CD4-positive, alpha-beta T cell treated with Interleukin-17A for 1 hour (primary cell): Measurements from ENCODE around the gene PPARA.
"Not testable (repeated sequence)": the region's sequence is repeated elsewhere in the genome, so short reads cannot be mapped to it uniquely, and the experiment has no call there.

ENCODE experiments used
- DNase-seq: peaks from one replicate; pipeline ENCODE4 v3.0.0-alpha.2; 2020

PPARA gene

DNA sequence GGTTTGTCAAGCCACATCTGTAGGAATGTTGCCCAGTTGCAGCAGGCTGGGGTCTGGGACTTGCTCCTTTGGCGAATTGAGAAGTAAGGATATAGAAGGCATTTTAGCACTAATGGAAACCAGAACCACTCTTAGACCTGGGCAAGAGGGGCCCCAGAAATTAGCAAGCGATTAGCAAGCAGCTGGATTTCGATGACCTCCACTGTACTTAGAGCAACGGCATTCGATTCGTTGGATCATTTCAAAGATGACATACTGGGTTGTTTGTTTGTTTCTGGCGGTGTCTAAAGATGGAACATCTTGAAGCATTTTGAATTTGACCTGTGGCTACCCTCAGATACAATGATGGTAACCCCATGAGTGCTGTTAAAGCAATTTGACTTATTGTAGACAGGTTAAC, 100.9 kb downstream of the PPARA start:
- DNase-seq = no peak

DNA sequence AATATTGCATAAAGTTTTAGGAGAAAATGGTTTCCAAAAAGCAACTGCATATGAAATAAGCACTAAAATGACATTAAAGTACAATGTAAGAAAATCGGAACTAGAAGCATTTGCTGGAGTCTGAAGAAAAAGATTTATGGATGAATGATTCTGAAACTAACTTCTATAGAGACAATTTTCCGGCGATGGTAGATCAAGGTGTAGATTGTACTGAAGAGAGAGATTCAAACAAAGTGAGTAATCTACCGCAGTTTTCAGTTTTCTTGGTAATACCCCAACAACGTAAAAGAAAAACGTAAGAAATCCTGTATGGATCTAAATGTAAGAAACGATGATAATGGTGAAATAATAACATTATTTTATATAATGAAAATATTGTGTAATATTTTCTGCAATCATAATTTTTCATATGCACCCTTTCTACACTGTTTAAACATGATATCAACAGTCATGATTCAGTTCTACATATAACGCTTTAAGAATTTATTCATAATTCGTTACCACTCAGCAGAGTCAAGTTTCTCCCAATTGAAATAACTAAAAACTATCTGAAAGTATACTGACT, 101.6 kb downstream of the PPARA start:
- no peak for DNase-seq

DNA sequence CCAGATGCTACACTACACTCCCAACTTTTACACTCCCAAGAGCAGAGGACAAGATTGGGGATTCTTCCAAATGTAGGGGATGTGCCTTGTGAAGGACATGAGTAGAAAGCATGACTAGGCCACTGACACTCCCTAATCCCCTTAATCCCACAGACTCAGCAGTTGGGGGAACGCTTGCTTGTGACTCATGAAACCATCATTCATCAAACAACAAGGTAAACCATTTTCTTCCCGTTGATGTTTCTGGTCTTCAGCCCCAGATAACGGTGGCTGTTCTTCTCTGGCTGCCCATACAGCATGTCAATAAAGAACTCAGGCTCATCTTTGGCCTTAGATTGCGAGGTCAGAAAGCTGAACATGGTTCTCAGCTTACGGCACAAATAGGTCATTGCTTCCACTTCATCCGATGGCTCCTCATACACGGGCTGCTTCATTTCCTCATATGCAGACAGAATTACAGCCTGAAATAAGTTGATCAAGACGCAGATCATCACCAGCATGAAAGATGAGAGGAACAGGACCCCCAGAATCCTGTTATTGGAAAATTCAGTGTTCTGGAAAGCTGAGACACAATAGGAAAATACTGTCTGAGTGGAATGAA, 106.1 kb downstream of the PPARA start:
- DNase-seq = no peak

DNA sequence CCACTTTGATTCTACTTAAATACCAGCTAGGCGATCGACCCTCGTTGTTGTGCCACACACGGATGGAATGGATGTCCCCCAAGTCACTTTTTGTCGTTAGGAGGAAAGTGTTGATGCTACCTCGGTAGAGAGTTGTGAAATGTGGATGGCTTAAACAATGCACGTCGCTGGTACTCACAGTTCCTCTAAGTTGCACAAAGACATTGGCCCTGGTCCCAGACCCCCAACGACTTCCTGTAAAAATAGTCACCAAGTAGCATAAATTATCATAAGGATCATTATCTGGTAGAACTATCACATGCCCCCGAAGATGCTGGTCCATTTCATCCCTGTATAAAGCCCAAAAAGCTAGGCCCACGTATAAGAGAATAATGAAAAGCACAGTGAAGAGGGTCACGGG, 109.0 kb downstream of the PPARA start:
- no peak for DNase-seq

DNA sequence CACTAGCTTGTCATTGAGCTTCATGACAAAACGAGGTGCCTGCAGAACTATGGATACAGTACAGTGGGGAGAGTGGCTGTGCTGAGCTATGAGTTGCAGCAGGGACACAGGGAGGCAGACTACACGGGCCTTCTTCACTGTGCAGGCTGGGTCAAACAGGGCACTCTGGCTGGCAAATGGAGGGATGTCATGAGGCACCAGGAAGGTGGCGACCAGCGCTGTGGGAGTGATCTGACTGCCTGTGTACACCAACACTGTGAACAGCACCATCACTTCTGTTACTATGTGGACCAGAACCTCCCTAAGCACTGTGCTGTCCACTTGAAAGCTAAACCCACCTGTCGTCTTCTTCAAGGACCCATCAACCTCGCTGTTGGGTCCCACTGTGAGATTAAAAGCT, 109.7 kb downstream of the PPARA start:
- no peak for DNase-seq

DNA sequence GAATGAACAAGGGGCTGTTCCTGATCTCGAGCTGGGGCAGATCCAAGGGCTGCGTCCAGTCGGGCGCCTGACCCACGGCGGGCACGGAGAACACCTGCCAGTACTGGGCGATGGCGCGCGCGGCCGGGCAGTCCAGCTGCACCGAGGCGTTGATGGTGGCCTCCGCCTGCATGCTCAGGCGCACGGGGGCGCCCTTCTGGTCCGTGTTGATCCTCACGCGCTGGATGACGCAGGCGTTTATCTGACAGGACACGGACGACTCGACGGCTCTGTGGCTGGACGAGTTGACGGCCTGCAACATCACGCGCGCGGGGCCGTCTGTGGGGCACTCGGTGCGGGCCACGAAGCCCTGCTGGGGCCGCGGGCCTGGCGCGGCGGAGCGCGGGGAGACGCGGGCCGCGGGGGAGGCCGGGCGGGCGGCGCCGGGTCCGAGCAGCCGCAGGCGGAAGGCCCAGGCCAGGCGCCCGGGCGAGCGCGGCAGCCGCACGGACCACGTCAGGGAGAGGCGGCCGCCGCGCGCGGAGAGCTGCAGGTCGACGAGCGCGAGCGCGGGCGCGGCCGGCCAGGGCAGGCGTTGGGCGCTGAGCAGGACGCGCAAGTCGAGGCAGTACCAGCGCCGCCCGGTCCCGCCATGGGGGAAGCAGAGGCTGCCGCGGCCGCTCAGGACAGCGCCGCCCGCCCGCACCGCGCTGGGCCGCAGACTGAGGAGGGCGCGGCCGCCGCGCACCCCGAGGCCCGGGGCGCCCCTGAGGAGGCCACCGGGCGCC, 112.3 kb downstream of the PPARA start:
- peak; percentile 38 for DNase-seq

DNA sequence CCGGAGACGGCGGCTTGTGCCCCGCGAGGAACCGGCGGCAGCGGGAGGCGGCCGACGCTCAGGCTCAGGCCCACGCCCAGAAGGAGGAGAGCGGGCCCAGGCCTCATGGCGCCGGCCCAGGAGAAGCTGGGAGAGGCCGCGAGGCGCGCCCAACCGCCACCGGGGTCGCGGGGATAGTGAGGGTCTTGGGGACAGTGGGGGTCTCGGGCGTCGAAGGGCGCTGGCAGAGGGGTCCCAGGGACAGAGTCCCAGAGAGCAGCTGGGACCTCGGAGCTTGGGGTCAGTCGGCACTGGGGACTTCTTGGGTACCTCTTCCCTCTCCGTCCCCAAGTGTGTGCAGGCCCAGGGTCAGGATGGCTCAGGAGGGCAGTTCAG, 112.9 kb downstream of the PPARA start, which contains the start of gene PKDREJ:
Gene PKDREJ (minus strand): TSS at position 128 of the 375 bp plus-strand sequence. CDS start 21 bp downstream, at position 107.
- no peak for DNase-seq

DNA sequence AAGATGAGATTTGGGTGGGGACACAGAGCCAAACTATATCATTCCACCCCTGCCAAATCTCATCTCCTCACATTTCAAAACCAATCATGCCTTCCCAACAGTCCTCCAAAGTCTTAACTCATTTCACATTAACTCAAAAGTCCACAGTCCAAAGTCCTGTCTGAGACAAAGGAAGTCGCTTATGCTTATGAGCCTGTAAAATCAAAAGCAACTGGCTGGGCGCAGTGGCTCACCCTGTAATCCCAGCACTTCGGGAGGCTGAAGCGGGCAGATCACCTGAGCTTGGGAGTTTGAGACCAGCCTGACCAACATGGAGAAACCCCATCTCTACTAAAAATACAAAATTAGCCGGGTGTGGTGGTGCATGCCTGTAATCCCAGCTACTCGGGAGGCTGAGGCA, 114.2 kb downstream of the PPARA start:
- not testable (repeated sequence) for DNase-seq

DNA sequence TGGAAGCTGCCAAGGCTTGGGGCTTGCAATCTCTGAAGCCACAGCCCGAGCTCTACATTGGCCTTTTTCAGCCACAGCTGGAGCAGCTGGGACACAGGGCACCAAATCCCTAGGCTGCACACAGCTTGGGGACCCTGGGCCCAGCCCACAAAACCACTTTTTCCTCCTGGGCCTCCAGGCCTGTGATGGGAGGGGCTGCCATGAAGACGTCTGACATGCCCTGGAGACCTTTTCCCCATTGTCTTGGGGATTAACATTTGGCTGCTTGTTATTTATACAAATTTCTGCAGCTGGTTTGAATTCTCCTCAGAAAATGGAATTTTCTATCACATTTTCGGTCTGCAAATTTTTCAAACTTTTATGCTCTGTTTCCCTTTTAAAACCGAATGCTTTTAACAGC, 115.3 kb downstream of the PPARA start:
- DNase-seq = not testable (repeated sequence)

DNA sequence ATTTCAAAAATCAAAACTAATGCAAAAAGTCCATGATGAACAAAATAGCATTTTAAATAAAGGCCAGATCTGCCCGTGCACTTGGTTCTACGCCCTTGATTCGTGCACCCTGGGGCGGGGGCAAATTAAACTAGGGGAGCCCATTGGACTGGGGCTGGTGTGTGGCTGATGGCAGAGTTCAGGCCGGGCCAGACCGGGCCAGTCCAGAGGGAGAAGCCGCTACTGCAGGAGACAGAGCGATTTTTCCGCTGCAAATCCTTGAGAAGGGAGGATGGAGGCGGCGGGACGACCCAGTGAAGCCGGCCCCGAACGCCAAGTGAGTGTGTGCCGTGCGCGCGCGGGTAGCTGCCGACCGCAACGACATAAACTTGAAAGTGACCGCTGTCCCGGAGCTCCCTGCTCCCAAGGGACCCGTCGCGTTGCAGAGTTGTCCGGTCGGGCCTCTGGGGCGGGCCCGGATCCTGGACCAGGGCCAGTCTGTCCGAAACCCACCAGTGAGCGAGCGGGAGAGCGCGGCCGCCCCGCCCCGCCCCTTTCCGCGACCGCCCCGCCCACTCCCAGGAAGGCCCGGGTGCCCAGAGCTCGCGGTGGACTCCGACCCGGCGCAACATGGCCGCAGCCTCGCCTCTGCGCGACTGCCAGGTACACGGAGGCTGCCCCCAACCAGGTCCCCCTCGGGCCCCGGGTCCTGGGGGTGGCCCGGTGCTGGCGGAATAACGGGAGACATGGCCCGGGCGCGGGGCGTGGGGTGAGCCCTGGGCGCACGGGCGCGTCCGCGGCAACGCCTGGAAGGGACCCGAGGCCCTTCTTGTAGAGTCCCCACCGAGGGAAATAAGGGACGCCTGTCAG, 117.3 kb downstream of the PPARA start, which contains the start of gene TTC38:
Gene TTC38 (plus strand): TSS at position 578 of the 849 bp plus-strand sequence. CDS start 32 bp downstream, at position 610.
- peak; percentile 61 for DNase-seq

DNA sequence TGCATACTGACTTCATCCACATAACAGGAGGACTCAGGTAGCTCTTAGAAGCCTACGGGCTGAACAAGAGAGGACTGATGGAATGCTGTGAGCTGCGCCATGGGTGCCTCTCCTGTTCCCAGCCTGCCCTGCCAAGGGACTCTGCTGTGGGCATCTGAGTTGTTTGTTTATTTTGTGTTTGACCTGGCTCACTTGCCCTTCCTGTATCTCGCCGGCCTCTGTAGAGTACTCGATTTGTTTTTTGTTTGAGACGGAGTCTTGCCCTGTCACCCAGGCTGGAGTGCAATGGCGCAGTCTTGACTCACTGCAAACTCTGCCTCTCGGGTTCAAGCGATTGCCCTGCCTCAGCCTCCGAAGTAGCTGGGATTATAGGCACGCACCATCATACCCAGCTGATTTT, 119.2 kb downstream of the PPARA start:
- no peak for DNase-seq

DNA sequence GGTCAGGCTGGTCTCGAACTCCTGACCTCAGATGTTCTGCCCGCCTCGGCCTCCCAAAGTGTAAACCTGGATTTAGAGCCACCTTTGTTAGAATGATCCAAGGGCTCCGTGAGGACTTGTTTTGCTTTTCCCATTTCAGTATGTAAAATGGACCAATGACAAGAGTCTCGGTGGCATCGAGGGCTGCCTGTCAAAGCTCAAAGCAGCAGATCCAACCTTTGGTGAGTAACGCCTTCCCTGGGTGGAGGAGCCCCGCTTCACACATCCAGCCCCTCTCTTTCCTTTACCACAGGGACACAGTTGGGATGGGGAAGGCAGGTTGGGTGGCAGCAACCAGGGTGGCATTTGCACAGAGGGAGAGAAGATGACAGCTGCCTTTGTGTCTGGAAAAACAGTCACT, 121.9 kb downstream of the PPARA start:
- no peak for DNase-seq

DNA sequence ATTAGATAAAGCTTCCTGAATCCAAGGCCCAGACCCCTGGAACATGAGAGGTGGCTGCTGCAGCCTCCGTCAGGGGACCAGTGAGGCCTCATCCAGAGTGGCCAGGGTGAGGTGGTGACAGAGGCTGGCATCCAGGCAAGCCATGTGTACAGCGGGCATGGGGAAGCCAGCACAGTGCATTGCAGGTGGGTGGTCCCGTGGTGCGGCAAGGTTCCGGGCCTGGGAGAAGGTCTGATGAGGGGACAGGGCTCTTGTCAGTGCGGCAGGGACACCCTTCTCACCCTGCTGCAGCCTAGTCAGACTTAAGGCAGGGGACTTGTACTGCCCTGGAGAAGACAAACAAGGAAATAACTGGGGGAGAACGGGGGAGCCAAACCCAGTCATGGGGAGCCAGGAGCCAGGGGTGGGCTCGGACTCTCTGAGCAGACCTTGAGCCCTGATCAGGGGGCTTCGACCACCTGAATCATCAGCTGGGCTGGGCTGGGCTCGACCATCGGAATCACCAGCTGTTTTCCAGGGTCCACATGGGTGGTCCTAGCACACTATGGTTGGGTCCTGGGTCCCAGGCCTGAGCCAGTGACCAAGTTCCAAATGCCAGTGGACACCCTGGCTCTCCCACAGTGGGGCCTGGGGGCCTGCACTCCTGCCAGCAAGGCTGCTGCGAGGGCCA, 122.6 kb downstream of the PPARA start:
- DNase-seq = no peak

DNA sequence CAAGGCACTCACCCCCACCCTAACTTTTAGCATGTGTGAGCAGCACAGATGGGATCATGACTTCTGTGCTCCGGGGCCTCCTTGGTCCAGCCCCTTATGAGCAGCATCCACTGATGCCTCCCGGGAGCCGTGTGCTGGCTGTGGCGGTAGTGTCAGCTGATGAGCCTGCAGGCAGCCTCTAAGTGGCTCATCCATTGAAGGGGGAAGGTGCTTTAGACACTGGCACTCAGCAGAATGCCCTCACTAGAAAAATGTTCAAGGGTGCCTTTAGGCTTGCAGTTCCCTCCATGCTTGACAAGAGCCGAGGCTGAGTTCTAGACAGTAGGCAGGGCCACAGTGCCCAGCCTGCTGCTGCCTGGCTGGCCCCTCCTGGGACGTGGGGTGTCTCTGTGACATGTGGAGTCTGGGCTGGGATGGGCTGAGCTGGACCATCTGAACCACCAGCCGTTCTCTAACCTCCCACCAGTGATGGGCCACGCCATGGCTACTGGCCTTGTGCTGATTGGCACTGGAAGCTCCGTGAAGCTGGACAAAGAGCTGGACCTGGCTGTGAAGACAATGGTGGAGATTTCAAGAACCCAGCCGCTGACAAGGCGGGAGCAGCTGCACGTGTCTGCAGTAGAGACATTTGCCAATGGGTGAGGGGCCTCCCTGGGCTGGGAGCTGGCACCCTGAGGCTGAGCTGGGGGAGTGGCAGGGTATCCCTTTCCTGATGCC, 123.3 kb downstream of the PPARA start:
- DNase-seq = no peak

DNA sequence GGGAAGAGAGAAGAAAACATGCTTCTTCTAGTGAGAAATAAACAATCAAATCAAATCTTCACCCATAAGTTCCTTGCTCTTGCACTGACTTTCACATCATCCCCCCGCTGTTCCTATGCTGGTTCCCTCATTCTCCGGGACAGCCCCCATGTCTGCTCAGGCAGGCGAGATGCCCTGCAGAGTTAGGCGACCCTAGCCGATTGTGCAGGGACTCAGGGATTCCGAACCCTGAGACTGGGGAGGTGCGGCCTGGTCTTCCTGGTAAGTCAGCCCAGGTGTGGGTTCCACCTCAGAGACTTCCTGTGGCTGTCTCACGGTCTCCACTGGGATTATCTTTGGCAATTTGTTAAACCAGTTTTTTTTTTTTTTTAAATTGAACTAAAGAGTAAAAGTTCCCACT, 124.1 kb downstream of the PPARA start:
- no peak for DNase-seq

DNA sequence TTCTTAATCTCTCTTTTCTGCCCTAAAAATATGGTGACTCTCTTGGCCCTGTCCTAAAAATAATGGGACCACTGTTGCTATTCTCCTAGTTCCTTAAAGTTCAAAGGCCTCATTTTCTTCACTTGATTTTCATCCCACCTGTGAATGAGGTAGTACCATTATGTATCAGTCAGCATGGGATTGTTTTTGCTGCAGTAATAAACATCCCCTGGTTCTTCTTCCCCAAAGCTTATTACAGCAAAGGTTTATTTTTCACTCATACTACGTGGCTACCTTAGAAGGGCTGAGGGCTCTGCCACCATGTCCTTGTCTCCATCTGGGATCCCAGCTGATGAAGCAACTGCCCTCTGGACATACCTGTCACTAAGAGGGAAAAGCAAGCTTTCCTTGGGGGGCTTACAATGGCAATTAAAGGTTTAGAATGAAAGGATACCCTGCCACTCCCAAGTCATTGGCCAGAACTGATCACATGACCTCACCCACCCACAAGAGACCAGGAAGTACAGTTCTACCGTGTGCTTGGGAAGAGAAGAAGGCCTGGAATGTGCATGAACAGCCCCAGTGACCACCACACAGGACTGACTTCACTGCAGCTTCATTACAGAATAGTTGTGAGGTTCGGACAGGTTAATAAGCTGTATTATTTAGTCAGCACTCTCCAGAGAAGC, 125.3 kb downstream of the PPARA start:
- no peak for DNase-seq

DNA sequence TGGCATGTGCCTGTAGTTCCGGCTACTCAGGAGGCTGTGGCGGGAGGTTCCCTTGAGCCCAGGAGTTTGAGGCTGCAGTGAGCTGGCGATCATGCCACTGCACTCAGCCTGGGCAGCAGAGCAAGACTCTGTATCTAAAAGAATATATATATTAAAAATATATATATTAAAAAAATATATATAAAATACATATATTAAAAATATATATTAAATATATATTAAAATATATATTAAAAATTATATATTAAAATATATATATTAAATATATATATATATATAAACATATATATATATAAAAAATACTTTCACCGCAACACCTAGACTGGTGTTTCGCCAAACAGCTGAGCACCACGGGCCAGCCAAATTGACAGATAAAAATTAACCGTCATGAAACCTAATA, 126.2 kb downstream of the PPARA start:
- no peak for DNase-seq

DNA sequence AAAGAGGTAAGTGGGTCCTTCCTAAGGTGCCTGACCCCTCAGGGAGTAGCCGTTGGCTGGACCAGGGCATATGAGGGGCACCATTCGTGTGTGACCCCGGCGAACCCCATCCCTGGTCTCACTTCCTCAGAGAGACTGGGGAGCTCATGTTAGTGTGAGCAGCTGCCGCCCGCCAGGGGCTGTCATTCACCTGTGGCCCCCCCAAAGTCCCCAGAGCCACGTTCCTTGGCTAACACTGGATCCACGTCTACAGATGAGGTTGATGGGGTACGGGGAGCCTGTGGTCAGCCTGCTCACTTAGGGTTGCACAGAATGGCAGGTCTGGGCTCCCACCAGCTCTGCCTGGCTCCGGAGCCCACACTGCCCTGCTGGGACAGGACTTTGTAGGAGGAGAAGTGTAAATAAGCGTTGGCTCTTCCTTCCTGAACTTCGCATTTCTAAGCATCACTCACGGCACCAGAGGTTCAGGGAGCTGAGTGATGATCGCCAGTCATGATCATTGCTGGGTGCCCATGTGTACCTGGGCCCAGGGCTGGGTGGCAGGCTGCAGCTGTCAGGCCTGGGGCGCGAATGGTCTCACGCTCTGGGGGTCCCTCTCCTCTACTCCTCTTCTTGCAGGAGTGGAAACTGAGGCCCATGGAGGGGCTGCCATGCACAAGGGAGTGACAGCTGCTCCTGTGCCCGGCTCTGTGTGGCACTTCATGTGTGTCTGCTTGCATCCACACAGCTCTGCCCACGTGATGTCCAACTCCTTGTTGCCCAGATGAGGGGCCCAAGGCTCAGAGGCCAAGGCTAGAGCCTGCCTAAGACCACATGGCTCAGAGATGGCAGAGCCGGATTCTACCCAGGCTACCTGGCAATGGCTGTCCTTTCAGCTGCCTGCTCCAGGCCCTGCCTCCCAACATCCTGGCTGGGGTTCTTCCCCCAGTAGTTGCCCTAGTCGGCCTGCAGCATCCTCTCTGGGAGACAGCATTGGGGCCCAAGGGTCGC, 128.6 kb downstream of the PPARA start:
- DNase-seq = no peak

DNA sequence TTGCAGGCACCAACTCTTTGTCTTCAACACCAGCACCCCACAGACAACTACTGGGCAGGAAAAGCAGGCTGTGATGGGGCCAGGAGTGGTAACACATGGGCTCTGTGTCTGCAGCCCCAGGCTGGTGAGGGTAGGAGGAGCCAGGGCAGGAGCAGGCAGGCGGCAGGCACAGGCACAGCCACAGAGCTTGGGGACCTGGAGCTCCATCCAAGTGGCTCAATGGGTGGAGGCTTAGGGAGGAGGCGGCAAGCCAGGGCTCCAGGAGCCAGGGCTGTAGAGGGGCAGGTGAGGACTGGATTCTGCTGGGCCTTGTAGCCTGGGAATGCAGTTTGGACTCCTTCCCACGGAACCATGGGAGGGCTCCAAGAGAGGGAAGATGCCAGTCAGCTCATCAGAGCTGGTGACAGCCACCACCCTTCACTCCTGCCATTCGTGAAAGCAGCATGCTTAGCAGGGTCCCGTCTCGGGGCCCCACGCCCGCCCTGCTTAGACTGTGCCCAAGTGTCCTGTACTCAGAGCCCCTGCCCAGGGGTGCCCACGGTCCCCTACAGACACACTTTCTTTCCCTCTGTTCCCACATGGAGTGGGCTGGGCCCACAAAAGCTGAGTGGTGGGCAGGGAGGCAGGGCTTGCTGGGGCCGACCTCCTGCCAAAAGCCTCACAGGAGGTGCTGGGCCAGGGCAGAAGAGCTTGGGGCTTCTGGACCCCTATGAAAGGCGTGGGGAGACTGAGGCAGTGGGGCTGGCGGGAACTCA, 129.9 kb downstream of the PPARA start:
- no peak for DNase-seq
